ENCODE data around the gene KMT5B.

DNA sequence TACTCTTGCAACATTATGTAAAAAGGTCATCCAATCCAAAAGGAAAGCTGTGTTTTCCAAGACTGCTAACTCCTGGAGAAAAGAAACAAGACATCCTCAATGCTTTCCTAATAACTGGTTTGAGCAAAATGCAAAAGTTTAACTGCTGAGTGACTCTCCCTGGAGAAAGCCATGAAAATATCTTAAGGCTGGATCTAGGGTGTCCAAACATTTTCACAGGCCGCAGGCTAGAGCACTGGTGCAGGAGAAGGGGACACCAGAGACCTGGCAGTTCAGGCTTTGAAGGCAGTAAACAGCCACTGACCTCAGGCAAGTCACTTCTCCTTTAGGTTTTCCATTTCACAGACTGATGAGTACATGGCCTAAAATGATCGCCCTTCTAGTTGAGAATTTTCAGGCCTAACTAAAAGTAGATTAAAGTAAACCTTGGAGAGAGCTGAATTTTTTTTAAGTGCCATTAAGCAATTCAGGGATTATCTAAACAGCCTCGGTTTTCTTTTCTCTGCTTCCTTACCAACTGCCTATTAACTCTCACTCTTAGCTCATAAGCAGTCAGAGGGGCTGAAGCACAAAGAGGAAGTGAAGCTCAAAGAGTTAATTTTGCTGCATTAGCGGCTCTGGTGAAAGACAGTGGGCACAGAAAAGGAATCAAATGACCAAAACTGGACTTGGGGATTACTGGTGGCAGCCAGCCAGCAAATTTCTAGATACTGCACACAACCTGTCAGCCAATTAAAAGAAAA is 94.2 kb downstream of the KMT5B start:
- TF ChIP-seq, protein P1, sequence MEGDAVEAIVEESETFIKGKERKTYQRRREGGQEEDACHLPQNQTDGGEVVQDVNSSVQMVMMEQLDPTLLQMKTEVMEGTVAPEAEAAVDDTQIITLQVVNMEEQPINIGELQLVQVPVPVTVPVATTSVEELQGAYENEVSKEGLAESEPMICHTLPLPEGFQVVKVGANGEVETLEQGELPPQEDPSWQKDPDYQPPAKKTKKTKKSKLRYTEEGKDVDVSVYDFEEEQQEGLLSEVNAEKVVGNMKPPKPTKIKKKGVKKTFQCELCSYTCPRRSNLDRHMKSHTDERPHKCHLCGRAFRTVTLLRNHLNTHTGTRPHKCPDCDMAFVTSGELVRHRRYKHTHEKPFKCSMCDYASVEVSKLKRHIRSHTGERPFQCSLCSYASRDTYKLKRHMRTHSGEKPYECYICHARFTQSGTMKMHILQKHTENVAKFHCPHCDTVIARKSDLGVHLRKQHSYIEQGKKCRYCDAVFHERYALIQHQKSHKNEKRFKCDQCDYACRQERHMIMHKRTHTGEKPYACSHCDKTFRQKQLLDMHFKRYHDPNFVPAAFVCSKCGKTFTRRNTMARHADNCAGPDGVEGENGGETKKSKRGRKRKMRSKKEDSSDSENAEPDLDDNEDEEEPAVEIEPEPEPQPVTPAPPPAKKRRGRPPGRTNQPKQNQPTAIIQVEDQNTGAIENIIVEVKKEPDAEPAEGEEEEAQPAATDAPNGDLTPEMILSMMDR (IDR thresholded peaks at IDR 0.05) = no peak
- TF ChIP-seq ZFX (IDR thresholded peaks at IDR 0.05; ENCODE audit: borderline replicate concordance) = no peak

All from 22Rv1 (cell line).